SK-N-DZ (cell line): ENCODE measurements around the gene PCSK7.
A peak's percentile ranks its signal among the peaks of the same experiment; 100 is the strongest.

ENCODE experiments used
- DNase-seq: peaks from one replicate; pipeline ENCODE4 v3.0.0-alpha.2; 2015; ENCODE audit warnings: low spot score

PCSK7 gene

DNA sequence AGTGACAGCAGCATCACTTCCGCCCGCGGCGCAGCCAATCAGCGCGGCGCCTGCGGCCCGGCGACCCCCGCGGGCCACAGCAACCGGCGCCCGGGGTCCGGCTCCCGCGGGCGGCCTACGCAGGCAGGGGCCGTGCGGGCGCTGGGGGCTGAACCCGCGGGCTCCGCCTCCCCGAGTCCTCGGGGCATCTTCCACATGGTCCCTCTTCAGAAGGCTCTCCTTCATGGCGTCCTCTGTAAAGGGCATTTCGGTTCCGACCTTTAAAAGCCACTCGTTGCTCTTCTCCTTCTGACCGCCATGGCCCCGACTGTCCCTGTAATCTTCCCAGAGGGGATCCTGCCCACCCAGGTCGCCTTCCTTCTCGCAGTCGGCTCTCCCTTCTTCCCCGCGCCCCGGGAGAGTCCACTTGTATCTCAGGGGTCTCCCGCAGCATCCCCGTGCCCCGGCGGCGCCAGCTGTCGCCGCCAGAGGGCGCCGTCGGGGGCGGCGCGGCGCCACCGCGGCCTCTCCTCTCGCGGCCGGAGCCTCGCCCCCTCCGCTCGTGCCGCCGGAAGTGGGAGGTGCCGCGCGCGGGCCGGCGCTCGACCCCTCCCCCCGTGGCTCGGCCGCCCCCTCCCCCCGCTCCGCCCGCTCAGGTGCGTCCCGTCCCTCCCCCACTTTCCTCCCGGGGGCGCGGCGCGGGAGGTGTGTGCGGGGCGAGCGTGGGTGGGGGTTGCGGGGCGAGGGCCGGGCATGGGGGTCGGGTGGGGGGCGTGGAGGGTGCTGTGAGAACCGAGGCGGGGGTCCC, 412 bp upstream of the PCSK7 start, which contains the start of gene RNF214:
TSS of gene RNF214 (plus strand) at position 580 of the 787 bp plus-strand sequence. CDS start 1,602 bp downstream, outside the sequence.
- DNase-seq, result peak; percentile 59

DNA sequence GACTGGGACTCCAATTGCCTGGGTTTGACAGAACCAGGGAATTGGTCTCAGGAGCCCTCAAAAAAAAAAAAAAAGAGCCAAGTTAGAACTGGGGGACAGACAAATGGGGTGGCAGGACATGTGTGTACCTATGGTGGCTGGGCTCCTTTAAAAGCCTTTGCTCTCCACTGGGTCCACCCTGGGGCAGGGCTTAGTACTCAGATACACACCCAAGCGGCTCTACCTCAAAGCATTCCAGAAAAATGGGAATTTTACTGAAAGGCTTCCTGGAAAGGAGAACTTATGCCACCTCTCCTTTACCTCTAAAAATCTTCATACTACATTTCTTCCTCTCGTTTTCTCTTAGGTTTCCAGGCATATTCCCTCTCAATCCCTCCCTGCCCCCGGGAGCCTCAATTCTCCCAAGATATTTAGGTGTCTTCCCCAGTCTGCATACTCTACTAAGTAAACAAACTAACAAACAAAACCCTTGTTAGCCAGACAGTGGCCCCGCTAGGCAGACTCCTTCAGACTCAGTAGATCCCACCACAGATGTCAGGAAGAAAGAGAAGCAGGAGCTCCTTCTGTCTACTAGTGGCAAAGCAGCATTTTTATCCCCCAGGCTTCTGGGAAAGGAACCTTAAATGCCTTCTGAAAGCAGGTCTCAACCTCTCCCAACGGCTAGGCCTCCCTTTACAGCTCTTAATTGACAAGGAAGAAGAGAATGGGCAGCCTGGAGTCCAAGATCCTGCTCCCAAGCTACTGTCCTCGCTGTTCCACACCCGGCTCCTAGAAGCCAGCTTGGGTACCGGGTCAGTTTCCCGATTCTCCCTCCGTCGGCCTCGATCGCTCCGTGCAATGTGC, 653 bp downstream of the PCSK7 start:
- DNase-seq, result no peak

DNA sequence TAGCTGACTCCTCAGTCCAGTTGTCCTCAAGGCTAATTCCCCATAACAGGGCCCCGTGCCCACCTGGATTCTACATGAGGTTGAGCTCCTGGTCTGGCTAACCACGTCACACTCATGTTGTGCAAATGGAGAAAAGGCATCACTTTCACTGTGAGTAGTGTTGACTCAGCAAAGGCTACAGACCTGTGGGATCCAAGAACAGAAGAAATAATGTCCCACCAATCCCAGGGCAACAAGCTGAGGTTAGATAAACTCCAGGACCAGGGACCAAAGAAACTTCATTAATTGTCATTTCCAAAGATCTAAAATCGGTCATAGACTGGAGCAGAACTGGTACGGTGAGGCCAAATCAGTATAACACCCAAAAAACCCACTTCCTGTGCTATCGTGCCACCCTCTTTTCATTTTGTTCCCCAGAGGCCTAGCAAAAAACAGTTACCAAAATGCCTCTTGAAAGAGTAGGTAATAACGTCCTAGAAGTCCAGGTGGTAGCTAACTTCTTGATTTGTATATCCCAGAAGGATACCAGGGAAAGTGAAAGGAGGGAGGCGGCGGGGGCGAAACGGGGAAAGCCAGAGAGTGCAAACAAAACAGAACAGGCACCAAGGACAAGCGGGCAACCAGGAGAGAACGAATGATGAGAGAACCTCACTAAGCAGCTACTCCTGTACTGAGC, 1.4 kb downstream of the PCSK7 start:
- no peak for DNase-seq

DNA sequence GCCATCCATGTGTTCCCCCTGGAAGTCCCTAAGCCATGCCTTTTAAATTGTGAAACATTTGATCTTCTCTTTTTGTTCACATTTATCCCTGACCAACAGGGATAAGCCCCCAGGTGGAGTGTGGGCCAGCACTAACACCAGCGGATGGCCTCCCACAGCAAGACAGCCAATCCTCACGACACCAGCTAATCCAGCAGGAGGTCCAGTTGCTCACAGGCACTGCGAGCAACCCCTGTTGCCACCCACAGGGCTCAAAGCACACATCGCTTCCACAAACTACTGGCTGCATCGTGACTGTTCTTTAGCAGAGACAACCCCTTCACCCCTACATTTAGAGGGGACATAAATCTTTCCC, 2.0 kb downstream of the PCSK7 start:
- no peak for DNase-seq

DNA sequence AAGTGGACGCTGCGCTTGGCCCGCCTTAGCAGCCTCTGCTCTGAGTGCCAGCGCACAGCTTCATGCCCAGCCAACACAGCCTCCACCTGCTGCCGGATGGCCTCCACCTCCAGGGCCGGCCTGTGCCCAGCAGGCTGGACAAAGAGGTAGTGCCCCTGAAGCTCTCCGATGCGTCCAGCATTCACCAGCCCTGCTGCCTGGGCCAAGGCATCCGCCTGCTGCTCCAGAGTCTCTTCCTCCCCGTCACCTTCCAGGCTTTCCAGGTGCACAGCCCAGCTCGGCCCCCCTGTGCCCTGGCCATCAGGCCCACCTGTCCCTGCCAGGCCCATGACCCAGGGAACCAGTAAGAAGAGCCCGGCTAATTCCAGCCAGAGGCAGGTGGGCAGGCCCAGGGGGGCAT, 2.5 kb downstream of the PCSK7 start:
- no peak for DNase-seq

DNA sequence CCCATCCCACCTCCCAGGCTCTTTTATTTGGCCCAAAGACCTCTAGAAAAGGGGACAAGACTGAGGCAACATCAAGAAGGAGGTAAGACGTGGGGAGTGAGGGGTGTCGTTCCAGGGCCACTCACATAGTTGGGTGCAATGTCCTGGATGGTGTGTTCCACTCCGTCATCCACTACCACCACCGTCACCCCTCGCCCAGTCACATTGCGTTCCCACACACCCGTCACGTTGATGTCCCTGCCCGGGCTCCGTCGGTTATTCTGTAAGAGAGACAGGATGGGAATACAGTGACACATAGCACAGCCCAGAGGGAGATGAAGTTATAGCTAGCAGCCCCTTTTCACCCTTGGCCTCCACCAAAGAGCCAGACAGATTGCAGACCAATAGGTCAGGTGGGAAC, 3.8 kb downstream of the PCSK7 start:
- no peak for DNase-seq

DNA sequence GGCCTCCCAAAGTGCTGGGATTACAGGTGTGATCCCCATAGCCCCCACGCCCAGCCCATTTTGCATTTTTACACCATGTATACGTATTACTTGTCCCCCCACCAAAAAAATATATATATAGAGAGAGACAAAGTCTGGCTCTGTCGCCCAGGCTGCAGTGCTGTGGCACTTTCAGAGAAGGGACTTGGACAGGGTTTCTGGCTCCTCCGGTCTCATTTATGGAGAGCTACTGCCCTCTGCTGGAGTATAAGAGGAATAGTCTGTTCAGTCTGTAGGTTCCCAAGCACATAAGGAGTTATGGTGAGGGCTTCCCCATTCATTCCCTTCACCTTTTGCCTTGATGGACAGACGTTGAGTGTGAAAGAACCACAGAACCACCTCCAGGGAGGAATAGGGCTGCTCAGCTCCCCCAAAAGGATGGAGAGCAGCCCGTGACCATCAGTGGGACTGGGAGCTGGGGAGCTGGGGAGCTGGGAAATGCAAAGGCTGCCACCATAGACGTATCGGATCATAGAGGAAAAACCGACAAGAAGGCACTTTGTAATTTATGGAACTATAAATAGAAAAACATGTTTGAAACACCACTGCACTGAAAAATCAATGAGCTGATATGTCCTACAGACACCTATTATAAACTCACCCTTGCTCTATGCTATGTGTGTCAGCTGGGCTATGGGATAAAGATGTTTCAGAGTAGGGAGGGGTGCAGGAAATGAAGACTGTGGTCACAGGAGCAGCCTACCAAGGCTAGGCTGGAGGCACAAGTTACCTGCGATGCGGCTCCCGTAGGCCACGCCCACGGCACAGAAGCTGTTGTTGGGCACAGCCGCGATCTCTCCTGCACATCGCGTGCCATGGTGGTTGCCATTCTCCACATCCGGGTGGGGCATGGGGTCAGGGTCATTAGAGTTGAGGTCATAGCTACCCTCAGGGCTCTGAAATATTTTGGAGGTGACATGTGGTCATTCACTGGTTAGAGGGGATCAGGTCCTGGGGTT, 5.2 kb downstream of the PCSK7 start:
- peak; percentile 54 for DNase-seq

DNA sequence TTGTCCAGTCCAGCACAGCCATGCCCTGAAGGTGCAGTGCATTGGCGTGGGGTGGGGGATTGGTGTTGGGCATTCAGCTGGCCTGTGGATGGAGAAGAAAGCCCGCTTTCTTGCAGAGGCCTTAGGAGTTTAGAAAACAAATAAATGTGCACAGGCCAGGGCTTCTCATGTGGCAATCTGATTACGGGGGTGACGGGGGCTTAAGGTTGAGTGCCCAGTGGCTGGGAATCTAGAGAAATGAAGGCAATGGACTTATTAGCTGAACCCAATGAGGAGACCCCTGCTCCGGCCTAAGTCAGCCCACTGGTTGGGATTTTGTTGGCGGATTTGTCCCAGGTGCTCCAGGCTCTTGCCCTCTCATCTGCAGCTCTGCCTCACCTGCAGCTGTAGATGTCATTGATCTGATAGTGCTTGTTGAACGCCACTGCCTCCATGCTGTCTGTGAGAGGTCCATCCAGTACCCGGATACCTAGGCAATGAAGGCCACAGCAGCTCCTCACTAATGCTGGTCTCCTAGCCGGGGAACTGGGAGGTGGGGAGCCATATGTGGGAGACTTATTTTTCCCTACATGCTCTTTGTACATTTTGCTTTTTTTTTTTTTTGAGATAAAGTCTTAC, 6.2 kb downstream of the PCSK7 start:
- no peak for DNase-seq

DNA sequence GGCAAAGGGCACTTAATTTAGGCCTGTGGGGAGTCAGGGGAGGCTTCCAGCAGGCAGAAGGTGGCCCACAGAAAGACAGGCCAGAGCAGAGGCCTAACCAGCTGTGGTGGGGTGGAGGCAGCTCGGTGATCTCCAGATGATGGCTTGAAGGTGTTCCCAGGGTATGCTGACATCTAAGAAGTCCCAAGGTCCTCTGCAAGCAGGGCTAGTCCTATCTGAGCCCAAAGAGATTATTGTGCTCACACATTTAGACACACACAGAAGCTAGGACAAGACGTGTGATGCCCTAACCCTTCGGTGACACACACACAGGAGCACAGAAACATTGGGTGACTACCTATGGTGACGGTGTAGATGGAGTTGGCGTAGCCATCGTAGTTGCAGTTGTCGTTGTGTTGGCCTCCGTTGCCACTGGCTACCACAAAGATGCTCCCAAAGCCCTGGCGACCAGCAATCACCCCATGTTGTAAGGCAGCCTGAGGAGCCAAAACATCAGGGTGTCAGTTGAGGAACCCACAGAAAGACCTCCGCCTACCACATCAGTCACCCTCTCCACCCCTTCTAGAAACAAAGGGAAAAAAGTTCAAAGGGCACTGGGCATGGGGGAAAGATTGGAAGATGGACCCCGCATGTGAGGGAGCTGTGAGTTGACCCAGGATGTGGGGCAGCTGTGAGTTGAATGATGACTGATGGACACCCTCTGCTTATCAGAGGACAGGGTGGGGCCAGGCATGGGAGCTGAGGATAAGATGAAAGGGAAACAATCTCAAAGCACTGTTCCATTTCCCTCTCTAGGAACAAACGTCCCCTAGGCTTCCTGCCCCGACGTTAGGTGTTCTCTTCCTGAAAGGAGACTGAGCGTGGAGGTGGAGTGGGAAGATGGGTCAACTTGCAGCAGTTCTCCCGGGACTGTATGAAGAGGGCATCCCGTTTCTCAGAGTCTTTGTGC, 7.9 kb downstream of the PCSK7 start:
- DNase-seq, result no peak

DNA sequence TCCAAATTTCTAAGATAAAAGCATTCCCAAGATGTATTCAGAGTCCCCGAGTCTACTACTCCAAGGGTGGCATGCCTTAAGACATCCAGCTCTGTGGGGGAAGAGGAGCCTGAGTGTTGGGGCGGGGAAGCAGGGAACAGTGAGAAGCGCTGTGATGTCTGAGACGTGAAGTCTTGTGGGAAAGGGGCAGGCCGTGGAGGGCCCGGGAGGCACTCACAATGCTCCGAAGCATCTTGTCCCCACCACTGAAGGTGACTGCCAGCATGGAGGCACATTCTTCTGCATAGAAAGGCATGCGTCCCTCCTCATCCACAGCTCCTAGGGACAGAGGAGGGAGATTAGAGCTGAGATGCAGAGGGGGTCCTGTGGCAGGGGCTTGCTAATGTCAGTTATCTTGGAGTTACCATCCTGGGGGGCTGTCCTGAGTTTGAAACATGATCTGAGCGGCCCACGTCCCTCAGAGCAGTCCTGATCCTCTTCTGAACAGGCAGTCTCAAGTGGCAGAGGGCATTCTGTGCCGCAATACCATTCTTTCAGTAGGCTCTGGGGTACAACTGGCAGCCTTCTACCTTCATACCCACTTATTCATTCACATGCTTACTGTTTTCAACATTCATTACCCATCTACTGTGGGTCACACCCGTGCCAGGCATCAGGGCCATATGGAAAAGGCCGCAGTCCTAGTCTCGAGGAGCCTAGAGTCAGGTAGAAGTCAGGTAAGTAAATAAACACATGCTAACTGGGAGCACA, 8.7 kb downstream of the PCSK7 start:
- no peak for DNase-seq

DNA sequence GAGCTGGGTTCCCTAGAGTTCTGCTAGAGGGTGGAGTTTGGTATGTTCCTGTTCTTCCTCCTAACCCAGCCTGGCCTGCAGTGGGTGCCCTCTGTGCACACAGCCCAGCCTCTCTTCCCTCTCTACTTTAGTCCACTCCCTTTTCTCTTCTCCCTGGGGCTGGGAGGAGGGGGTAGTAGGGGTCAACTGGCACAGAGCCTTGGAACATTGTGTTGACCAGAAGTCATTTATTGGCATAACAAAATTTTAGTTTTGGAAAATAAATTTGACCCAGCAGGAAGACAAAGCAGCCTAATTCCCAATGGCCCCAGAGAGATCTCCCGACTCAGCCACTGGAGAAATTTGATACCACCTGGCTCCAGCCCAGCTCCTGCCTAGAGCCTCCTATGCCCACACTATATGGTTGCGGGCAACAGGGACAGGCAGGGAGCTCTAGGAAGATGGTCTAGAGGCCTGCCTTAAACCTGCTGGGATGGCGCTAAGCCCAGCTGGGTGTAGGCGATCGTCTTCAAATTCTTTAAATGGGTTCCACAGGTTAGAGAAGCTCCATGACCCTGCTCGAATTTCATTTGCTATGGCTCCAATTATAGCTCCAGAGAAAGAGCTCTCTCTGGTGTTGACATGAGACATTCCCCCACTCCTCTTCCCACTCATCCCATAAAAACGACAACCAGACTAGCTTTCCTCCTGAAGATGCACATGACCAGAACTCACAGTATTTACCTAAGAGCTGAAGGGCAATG, 9.9 kb downstream of the PCSK7 start:
- no peak for DNase-seq

DNA sequence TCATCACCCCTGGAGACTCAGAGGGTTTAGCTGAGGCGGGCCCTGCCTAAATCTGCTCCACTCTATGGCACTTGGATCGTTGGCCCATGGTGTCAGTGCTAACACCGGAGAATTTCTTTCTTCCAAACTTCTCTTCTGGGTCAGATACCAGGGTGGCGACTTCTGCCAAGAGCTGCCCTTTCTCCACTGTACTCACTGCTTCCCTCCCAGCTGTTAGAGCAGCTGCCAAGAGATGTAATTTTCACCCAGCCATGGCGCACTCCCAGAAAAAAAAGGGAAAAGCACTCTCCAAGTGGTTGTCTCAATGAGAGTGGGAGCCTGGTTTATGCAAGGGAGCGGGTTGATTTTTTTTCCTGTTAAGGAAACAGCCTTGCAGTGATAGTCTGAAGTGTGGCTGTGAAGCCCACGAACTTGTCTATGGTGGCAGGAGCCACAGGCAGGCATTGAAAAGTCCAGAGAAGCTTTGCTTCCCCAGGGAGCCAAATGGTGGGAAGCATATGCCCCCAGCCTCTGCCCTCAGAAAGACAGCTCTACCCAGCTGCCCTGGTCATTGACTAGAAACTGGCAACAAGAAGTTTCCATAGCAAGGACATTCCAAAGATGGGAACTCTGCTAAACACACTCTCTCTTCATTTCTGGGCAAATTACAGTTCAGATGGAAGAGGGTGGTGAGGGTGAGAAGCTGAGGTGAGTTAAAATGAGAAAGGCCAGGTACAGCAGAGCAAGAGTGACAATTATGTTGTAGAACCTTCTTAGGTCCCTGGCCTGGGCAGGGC, 10.7 kb downstream of the PCSK7 start:
- no peak for DNase-seq

DNA sequence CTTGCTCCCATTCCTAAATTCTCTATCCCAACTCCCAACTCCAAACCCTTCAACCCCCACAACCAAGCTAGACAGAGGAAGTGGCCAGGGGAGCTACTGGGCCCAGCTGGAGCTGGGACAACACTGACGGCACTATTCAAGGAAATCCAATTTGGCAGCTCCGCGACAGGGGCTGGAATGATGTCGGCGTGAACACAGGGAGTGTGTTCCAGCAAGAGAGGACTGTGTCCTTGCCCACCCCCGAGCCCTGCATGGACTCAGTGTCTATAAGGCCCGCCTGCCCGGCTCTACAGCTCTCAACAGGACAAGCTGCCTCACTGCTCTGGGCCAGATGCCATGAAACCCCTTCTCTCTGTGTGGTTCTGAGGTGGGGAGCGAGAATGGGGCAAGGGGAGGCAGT, 11.3 kb downstream of the PCSK7 start:
- no peak for DNase-seq

DNA sequence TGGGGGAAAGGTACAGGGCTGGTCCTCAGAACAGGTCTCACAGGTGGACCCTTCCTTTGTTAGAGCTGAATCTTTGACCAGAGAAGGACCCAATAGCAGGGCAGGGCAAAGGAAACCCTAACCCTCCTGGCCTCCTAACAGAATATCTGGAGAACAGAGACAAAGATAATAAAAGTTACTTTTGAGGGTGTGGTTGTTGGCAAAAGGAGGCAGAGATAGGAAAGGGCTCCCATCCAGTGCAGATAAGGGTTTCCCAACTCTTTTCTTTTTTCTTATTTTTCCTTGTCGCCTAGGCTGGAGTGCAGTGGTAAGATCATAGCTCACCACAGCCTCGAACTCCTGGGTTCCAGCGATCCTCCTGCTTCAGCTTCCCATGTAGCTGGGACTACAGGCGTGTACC, 11.9 kb downstream of the PCSK7 start:
- no peak for DNase-seq

DNA sequence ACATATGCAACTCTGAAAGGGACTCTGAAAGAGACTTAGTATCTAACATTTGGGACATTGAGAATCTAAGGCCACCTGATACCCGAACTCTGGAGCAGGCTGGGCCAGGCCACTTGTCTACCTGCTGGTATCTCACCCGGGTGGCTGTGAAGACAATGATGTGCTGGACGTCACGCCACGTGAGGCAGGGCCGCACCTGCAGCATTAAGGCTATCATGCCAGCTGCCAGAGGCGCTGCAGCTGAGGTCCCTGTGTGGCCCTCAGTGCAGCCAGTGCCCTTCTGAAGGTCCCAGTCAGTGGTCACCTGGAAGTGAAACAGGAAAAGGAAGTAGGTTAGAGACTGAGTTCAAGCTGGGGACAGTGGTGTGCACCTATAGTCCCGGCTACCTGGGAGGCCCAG, 12.4 kb downstream of the PCSK7 start:
- no peak for DNase-seq

DNA sequence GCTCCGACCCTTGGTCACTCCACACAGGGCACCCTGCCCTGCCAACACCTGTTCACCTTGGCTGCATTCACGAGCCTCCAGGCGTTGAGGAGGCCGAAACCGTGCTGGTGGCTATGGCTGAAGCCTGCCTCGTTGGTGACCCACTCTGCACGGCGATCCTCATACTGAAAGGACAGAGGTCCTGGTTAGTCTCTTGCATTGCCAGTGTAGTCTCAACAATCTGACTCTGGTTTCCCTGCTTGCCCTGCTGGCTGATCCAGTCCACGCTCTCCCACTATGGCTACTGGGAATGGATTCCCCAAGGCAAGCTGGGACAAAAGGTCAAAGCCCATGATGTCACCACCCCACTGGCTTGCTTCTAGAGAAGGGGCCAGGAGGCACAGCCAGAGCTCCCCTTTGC, 12.9 kb downstream of the PCSK7 start:
- no peak for DNase-seq
